ENCODE measurements around the gene NKTR.

NKTR gene

GRCh38 chr3:42662037-42662812 is 61.7 kb downstream of the NKTR start:
- DNase-seq (ENCODE audit: extremely low spot score), result peak; percentile 17
- CTCF ChIA-PET, result interaction anchor here (1.0 to 2.5 kb wide), 4 partner anchors 14 to 114 kb away, joined by 3 to 7 read pairs (median 4); no protein-coding TSS in a partner anchor
- TF ChIP-seq, protein P1, sequence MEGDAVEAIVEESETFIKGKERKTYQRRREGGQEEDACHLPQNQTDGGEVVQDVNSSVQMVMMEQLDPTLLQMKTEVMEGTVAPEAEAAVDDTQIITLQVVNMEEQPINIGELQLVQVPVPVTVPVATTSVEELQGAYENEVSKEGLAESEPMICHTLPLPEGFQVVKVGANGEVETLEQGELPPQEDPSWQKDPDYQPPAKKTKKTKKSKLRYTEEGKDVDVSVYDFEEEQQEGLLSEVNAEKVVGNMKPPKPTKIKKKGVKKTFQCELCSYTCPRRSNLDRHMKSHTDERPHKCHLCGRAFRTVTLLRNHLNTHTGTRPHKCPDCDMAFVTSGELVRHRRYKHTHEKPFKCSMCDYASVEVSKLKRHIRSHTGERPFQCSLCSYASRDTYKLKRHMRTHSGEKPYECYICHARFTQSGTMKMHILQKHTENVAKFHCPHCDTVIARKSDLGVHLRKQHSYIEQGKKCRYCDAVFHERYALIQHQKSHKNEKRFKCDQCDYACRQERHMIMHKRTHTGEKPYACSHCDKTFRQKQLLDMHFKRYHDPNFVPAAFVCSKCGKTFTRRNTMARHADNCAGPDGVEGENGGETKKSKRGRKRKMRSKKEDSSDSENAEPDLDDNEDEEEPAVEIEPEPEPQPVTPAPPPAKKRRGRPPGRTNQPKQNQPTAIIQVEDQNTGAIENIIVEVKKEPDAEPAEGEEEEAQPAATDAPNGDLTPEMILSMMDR (IDR thresholded peaks at IDR 0.05; ENCODE audit: control extremely low read depth, extremely low read depth, low read depth, missing control alignments), result no peak
- POLR2A ChIA-PET, result no interaction called here

DNA sequence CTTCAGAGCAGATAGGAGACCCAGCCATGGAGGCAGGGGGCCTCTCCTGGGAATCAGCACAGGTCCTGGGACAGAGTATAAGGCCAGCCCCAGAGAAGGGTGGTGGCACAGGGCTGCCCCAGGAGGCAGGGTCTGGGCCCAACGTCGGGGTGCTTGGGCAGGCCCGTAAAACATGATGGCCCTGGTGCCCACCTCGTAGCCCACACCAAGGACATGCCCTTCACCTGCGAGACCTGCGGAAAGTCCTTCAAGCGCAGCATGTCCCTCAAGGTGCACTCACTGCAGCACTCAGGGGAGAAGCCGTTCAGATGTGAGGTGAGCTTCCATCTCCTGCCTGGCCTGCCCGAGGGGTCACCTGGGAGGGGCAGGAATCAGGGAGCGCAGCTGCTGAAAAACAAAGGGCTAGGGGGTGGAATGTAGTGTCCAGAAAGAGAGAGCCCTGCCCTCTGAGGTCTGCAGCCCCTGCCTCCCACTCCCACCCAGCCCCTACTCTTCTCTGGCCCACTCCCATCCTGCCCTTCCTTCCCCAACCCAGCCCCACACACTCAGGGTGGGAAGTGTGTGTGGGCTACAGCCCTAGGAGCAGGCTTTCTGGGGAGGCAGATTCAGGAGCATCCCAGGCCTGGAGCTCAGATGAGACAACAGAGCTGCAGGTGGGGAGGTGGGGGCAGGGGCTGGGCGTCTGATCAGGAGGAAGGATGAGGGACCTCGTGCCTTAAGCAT is 62.5 kb downstream of the NKTR start:
- TF ChIP-seq, protein P1 (IDR thresholded peaks at IDR 0.05; ENCODE audit: control extremely low read depth, extremely low read depth, low read depth, missing control alignments), result no peak
- peak; percentile 27 for DNase-seq (ENCODE audit: extremely low spot score)
- CTCF ChIA-PET, result interaction anchor here (2.5 kb wide), 1 partner anchor 15 kb away, joined by 7 read pairs; no protein-coding TSS in a partner anchor
- POLR2A ChIA-PET, result interaction anchor here (0.7 kb wide), 1 partner anchor 25 kb away, joined by 4 read pairs; no protein-coding TSS in a partner anchor

DNA sequence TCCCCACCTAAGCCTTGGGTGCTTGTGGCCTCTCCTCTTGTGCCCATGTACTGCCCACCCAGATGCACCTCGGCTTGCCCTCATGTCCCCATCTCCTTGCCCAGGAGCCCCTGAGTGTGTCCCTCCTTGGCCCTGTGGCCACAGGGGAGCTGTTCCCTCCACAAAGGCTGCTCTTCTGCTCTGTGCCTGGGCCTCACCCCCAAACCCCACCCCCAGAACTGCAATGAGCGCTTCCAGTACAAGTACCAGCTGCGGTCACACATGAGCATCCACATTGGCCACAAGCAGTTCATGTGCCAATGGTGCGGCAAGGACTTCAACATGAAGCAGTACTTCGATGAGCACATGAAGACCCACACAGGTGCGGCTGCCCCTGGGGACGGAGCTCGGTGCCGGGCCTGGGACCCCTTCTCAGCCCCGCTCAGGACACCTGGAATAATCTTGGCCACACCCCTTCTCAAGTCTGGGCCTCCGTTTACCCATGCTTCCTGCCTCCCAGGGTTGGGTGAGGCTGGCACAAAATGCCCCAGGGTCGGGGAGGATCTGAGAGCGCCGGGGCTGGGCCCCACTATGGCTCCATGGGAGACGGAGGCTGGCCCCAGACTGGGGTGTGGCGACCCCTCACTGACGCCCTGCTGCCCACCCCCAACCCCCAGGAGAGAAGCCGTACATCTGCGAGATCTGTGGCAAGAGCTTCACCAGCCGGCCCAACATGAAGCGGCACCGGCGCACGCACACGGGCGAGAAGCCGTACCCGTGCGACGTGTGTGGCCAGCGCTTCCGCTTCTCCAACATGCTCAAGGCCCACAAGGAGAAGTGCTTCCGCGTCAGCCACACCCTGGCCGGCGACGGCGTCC is 63.3 kb downstream of the NKTR start:
- peak; percentile 28 for DNase-seq (ENCODE audit: extremely low spot score)
- POLR2A ChIA-PET, result interaction anchor here (0.7 kb wide), 1 partner anchor 24 kb away, joined by 4 read pairs; no protein-coding TSS in a partner anchor
- TF ChIP-seq, protein P1 (IDR thresholded peaks at IDR 0.05; ENCODE audit: control extremely low read depth, extremely low read depth, low read depth, missing control alignments), result no peak
- CTCF ChIA-PET, result interaction anchor here (1.5 to 2.5 kb wide), 2 partner anchors 16 to 217 kb away, joined by 3 to 7 read pairs; no protein-coding TSS in a partner anchor

- ChIA-PET POLR2A (no interaction called here), CTCF (interaction anchor here (1.5 to 2.5 kb wide), 2 partner anchors 16 to 217 kb away, joined by 3 to 7 read pairs; no protein-coding TSS in a partner anchor)
- DNase-seq (ENCODE audit: extremely low spot score), result peak; percentile 15
- TF ChIP-seq, protein P1 (IDR thresholded peaks at IDR 0.05; ENCODE audit: control extremely low read depth, extremely low read depth, low read depth, missing control alignments), result no peak
Observed at GRCh38 chr3:42664438-42664803, 63.9 kb downstream of the NKTR start.

GRCh38 chr3:42665050-42665878 is 64.8 kb downstream of the NKTR start:
- DNase-seq (ENCODE audit: extremely low spot score), result peak; percentile 19
- POLR2A ChIA-PET, result no interaction called here
- CTCF ChIA-PET, result interaction anchor here (1.5 to 2.0 kb wide), 2 partner anchors 48 to 216 kb away, joined by 3 to 5 read pairs; no protein-coding TSS in a partner anchor
- TF ChIP-seq, protein P1 (IDR thresholded peaks at IDR 0.05; ENCODE audit: control extremely low read depth, extremely low read depth, low read depth, missing control alignments), result no peak

All from GM10248 (cell line).